ENCODE results near the gene KIAA0232. TPM values are rescaled to one million over a fixed set of nuclear protein-coding genes. Genes with fewer than 3 reads are reported as not detected.

The KIAA0232 gene
- total and polyA plus RNA-seq, 4 donors = 8.9 to 34.4 (median 18.5) TPM

DNA sequence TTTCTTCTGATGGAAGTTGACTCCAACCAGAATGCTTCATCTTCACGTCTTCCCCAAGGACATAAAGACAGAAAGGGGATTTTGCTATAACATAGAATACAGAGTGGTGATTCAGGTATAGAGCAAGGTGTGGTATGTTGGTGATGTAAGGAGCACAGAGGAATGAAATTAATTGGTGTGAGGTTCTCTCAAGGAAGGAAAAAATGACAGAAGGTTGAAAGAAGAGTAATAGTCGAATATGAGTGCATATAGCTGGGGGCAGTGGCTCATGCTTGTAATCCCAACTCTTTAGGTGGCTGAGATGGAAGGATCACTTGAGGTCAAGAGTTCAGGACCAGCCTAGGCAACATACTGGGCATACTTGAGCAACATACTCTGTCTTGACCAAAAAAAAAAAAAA, 20.1 kb downstream of the KIAA0232 start:
- no peak for TF ChIP-seq HNF4G (IDR thresholded peaks at IDR 0.05)
- no peak for TF ChIP-seq JUND (IDR thresholded peaks at IDR 0.05)
- TF ChIP-seq, protein P1, sequence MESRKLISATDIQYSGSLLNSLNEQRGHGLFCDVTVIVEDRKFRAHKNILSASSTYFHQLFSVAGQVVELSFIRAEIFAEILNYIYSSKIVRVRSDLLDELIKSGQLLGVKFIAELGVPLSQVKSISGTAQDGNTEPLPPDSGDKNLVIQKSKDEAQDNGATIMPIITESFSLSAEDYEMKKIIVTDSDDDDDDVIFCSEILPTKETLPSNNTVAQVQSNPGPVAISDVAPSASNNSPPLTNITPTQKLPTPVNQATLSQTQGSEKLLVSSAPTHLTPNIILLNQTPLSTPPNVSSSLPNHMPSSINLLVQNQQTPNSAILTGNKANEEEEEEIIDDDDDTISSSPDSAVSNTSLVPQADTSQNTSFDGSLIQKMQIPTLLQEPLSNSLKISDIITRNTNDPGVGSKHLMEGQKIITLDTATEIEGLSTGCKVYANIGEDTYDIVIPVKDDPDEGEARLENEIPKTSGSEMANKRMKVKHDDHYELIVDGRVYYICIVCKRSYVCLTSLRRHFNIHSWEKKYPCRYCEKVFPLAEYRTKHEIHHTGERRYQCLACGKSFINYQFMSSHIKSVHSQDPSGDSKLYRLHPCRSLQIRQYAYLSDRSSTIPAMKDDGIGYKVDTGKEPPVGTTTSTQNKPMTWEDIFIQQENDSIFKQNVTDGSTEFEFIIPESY (IDR thresholded peaks at IDR 0.05) = no peak
- TF ChIP-seq EGR1 (IDR thresholded peaks at IDR 0.05; ENCODE audit: low read depth in 2 of 2) = no peak
- no peak overlapping the region for H3K4me3 ChIP-seq (ENCODE audit: low read depth in 1 of 3, low read length in 3 of 3)
- H3K9ac ChIP-seq (ENCODE audit: low read depth in 1 of 2, low read length in 2 of 2) = no peak overlapping the region
- H3K4me1 ChIP-seq (ENCODE audit: control insufficient read depth in 4 of 4, insufficient read depth in 4 of 4, low read length in 3 of 4) = peaks cover 0 to 5% (median 4%) of the 10 kb centered on the region in 4 donors
- WGBS = 97% methylated on average over 2 of the region's 2 CpGs
- H3K36me3 ChIP-seq (ENCODE audit: control insufficient read depth in 4 of 4, insufficient read depth in 3 of 4, low read depth in 1 of 4, low read length in 3 of 4) = peaks cover 0 to 2% (median 0%) of the 10 kb centered on the region in 4 donors
- no peak overlapping the region for H3K27ac ChIP-seq (ENCODE audit: low read depth in 1 of 2, low read length in 2 of 2)
- DNase-seq (ENCODE audit: low spot score) = no peak
- H3K9me3 ChIP-seq (ENCODE audit: control insufficient read depth in 4 of 4, low read length in 3 of 4) = no peaks in the 10 kb centered on the region
- no peaks in the 10 kb centered on the region for H3K27me3 ChIP-seq (ENCODE audit: control insufficient read depth in 4 of 4, insufficient read depth in 4 of 4, low read length in 3 of 4)

DNA sequence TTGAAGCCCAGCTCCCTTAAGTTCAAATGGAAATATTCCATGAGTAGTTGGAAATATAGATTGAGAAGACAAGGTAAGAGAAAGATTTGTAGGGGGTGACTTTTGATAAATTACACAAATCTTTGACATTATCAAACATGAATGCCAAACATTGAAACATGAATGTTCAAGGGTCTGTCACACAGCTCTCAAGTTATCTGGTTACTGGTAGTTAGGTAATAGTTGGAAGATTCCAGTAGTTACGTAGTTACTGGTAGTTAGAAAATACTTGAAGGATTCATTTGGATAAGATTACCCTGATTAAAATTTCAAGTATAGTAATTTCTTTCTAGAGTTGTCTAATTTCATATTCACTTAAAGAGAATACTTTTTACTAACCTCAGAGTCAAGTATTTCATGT, 20.7 kb downstream of the KIAA0232 start:
- Histone ChIP-seq H3K4me1 (ENCODE audit: control insufficient read depth in 4 of 4, insufficient read depth in 4 of 4, low read length in 3 of 4) (peaks cover 0 to 5% (median 4%) of the 10 kb centered on the region in 4 donors), H3K9me3 (ENCODE audit: control insufficient read depth in 4 of 4, low read length in 3 of 4) (no peaks in the 10 kb centered on the region), H3K27me3 (ENCODE audit: control insufficient read depth in 4 of 4, insufficient read depth in 4 of 4, low read length in 3 of 4) (no peaks in the 10 kb centered on the region), H3K4me3 (ENCODE audit: low read depth in 1 of 3, low read length in 3 of 3) (no peak overlapping the region), H3K27ac (ENCODE audit: low read depth in 1 of 2, low read length in 2 of 2) (no peak overlapping the region), H3K36me3 (ENCODE audit: control insufficient read depth in 4 of 4, insufficient read depth in 3 of 4, low read depth in 1 of 4, low read length in 3 of 4) (peaks cover 0 to 2% (median 0%) of the 10 kb centered on the region in 4 donors), H3K9ac (ENCODE audit: low read depth in 1 of 2, low read length in 2 of 2) (no peak overlapping the region)
- TF ChIP-seq GABPA (IDR thresholded peaks at IDR 0.05 in 1 of 2, conservative IDR thresholded peaks at IDR 0.05 in 1 of 2) (no peak), HNF4G (IDR thresholded peaks at IDR 0.05) (no peak), YY1 (IDR thresholded peaks at IDR 0.05) (no peak), TAF1 (conservative IDR thresholded peaks at IDR 0.05) (no peak), HNF4A (conservative IDR thresholded peaks at IDR 0.05) (no peak), EGR1 (IDR thresholded peaks at IDR 0.05; ENCODE audit: low read depth in 2 of 2) (no peak), FOXA2 (IDR thresholded peaks at IDR 0.05) (no peak), RAD21 (IDR thresholded peaks at IDR 0.05) (no peak), FOXA1 (IDR thresholded peaks at IDR 0.05) (no peak), RXRA (IDR thresholded peaks at IDR 0.05) (no peak), NR2F2 (IDR thresholded peaks at IDR 0.05) (no peak), SP1 (IDR thresholded peaks at IDR 0.05) (no peak), JUND (IDR thresholded peaks at IDR 0.05) (no peak)
- TF ChIP-seq, protein P1 (IDR thresholded peaks at IDR 0.05) = no peak
- TF ChIP-seq, protein P2, sequence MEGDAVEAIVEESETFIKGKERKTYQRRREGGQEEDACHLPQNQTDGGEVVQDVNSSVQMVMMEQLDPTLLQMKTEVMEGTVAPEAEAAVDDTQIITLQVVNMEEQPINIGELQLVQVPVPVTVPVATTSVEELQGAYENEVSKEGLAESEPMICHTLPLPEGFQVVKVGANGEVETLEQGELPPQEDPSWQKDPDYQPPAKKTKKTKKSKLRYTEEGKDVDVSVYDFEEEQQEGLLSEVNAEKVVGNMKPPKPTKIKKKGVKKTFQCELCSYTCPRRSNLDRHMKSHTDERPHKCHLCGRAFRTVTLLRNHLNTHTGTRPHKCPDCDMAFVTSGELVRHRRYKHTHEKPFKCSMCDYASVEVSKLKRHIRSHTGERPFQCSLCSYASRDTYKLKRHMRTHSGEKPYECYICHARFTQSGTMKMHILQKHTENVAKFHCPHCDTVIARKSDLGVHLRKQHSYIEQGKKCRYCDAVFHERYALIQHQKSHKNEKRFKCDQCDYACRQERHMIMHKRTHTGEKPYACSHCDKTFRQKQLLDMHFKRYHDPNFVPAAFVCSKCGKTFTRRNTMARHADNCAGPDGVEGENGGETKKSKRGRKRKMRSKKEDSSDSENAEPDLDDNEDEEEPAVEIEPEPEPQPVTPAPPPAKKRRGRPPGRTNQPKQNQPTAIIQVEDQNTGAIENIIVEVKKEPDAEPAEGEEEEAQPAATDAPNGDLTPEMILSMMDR (IDR thresholded peaks at IDR 0.05; ENCODE audit: low read depth, low read length, missing input control) = no peak
- TF ChIP-seq, protein P3, sequence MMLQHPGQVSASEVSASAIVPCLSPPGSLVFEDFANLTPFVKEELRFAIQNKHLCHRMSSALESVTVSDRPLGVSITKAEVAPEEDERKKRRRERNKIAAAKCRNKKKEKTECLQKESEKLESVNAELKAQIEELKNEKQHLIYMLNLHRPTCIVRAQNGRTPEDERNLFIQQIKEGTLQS (IDR thresholded peaks at IDR 0.05) = no peak
- TF ChIP-seq, protein P4, sequence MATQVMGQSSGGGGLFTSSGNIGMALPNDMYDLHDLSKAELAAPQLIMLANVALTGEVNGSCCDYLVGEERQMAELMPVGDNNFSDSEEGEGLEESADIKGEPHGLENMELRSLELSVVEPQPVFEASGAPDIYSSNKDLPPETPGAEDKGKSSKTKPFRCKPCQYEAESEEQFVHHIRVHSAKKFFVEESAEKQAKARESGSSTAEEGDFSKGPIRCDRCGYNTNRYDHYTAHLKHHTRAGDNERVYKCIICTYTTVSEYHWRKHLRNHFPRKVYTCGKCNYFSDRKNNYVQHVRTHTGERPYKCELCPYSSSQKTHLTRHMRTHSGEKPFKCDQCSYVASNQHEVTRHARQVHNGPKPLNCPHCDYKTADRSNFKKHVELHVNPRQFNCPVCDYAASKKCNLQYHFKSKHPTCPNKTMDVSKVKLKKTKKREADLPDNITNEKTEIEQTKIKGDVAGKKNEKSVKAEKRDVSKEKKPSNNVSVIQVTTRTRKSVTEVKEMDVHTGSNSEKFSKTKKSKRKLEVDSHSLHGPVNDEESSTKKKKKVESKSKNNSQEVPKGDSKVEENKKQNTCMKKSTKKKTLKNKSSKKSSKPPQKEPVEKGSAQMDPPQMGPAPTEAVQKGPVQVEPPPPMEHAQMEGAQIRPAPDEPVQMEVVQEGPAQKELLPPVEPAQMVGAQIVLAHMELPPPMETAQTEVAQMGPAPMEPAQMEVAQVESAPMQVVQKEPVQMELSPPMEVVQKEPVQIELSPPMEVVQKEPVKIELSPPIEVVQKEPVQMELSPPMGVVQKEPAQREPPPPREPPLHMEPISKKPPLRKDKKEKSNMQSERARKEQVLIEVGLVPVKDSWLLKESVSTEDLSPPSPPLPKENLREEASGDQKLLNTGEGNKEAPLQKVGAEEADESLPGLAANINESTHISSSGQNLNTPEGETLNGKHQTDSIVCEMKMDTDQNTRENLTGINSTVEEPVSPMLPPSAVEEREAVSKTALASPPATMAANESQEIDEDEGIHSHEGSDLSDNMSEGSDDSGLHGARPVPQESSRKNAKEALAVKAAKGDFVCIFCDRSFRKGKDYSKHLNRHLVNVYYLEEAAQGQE (IDR thresholded peaks at IDR 0.05) = no peak
- TF ChIP-seq, protein P5, sequence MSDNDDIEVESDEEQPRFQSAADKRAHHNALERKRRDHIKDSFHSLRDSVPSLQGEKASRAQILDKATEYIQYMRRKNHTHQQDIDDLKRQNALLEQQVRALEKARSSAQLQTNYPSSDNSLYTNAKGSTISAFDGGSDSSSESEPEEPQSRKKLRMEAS (IDR thresholded peaks at IDR 0.05) = no peak
- DNase-seq (ENCODE audit: low spot score) = no peak
- 91% methylated on average over 1 of the region's 1 CpG for WGBS
